Measurements from ENCODE around the gene MYT1. TPM values are rescaled to one million over a fixed set of nuclear protein-coding genes. Genes with fewer than 3 reads are reported as not detected.

MYT1 gene
- total and polyA plus RNA-seq, 2 of the 13 experiments (the other 11 are each of a cell fraction or from before 2014, with no cell fraction given), result 0.58 to 2.5 TPM

GRCh38 chr20:64242797-64243475 lies 78.7 kb downstream of the MYT1 start (continued):
- TF ChIP-seq SKIL (CRISPR knock-in tag; IDR thresholded peaks at IDR 0.05; ENCODE audit: borderline replicate concordance), result peak; percentile 91
- TF ChIP-seq MATR3 (CRISPR knock-in tag; IDR thresholded peaks at IDR 0.05), result no peak
- TF ChIP-seq REL (CRISPR knock-in tag; conservative IDR thresholded peaks at IDR 0.05), result no peak
- TF ChIP-seq ZNF275 (CRISPR knock-in tag; IDR thresholded peaks at IDR 0.05; ENCODE audit: borderline replicate concordance), result no peak
- TF ChIP-seq GATA4 (IDR thresholded peaks at IDR 0.05; ENCODE audit: borderline replicate concordance, low read depth), result no peak
- TF ChIP-seq ZBTB4 (CRISPR knock-in tag; IDR thresholded peaks at IDR 0.05; ENCODE audit: borderline replicate concordance), result 0 out of 2 replicates have a peak, but pooled peaks have one; percentile 67
- peak; percentile 85; the same call in 1 of the 2 replicates for TF ChIP-seq TFE3 (CRISPR knock-in tag; IDR thresholded peaks at IDR 0.05)
- peak; percentile 77 for TF ChIP-seq ARID3A (IDR thresholded peaks at IDR 0.05; ENCODE audit: low read depth, low read length)
- no peak for TF ChIP-seq DZIP1 (CRISPR knock-in tag; IDR thresholded peaks at IDR 0.05)
- no peak for TF ChIP-seq ZNF18 (CRISPR knock-in tag; IDR thresholded peaks at IDR 0.05; ENCODE audit: insufficient replicate concordance)

All from HepG2 (cell line).